ENCODE data around the gene ABHD17A.

The ABHD17A gene

GRCh38 chr19:1863638-1864479 is 21.4 kb downstream of the ABHD17A start:
- H3K9me3 ChIP-seq (ENCODE audit: insufficient read depth, low read depth, low read length): no peaks in the 10 kb centered on the region
- H2AK5ac ChIP-seq (ENCODE audit: low read length): no peak overlapping the region

GRCh38 chr19:1863328-1863637 is 22.0 kb downstream of the ABHD17A start, which contains the start of gene KLF16:
Gene KLF16 (minus strand): TSS chr19:1863579. CDS start chr19:1863497, 82 bp downstream.
- peak within 1 kb of the TSS; percentile 58 for H2BK5ac ChIP-seq (ENCODE audit: low read depth, low read length, poor library complexity)
- H3K79me2 ChIP-seq (ENCODE audit: control insufficient read depth, insufficient read depth, low read length, poor library complexity): peaks cover 9% of the 10 kb centered on the region
- H3K9me3 ChIP-seq (ENCODE audit: insufficient read depth, low read depth, low read length): no peaks in the 10 kb centered on the region
- no peak within 1 kb of the TSS for H2AK5ac ChIP-seq (ENCODE audit: low read length)
- peak within 1 kb of the TSS; percentile 54 for H3K27ac ChIP-seq (ENCODE audit: low read depth, low read length)
- peak within 1 kb of the TSS; percentile 79 for H4K12ac ChIP-seq (ENCODE audit: low read depth, low read length)
- H2BK120ac ChIP-seq (ENCODE audit: insufficient read depth, low read length, poor library complexity): peak within 1 kb of the TSS; percentile 62
- H3K4me2 ChIP-seq (ENCODE audit: low read length): peak within 1 kb of the TSS; percentile 94
- H3K18ac ChIP-seq (ENCODE audit: low read length): peak within 1 kb of the TSS; percentile 74
- H2AFZ ChIP-seq (ENCODE audit: insufficient read depth, low read length, poor library complexity): peak within 1 kb of the TSS; percentile 77
- peak within 1 kb of the TSS; percentile 77 for H4K8ac ChIP-seq (ENCODE audit: low read depth, low read length)
- peak within 1 kb of the TSS; percentile 84 for H3K4me3 ChIP-seq (ENCODE audit: low read depth, low read length)
- no CpG with 5 or more reads among the region's 63 CpGs for WGBS (ENCODE audit: extremely low coverage, insufficient coverage, insufficient read length)
- DNase-seq: no peak
- H3K36me3 ChIP-seq (ENCODE audit: control insufficient read depth in 1 of 2, insufficient read depth in 2 of 2, low read length in 2 of 2): no peaks in the 10 kb centered on the region
- H3K23ac ChIP-seq (ENCODE audit: low read length): no peak within 1 kb of the TSS
- H2BK12ac ChIP-seq (ENCODE audit: low read length): no peak within 1 kb of the TSS
- H3K14ac ChIP-seq (ENCODE audit: low read length): peak within 1 kb of the TSS; percentile 81
- peak within 1 kb of the TSS; percentile 59 for H3K4ac ChIP-seq (ENCODE audit: low read depth, low read length)
- H3K27me3 ChIP-seq (ENCODE audit: insufficient read depth, low read length): peaks cover 10% of the 10 kb centered on the region
- peak within 1 kb of the TSS; percentile 82 for H4K91ac ChIP-seq (ENCODE audit: low read depth, low read length)
- H3K79me1 ChIP-seq (ENCODE audit: low read length): peaks cover 12% of the 10 kb centered on the region
- H3K9ac ChIP-seq (ENCODE audit: low read length): peak within 1 kb of the TSS; percentile 54
- H3K4me1 ChIP-seq (ENCODE audit: control insufficient read depth in 1 of 2, insufficient read depth in 2 of 2, low read length in 2 of 2): peaks cover 18 to 23% of the 10 kb centered on the region in 2 experiments

More at GRCh38 chr19:1863638-1864479, 21.4 kb downstream of the ABHD17A start:
- H3K36me3 ChIP-seq (ENCODE audit: control insufficient read depth in 1 of 2, insufficient read depth in 2 of 2, low read length in 2 of 2): no peaks in the 10 kb centered on the region
- peak; percentile 79 to 92 for DNase-seq
- peak overlapping the region; percentile 9 for H3K4ac ChIP-seq (ENCODE audit: low read depth, low read length)
- peak overlapping the region; percentile 54 for H3K27ac ChIP-seq (ENCODE audit: low read depth, low read length)
- WGBS (ENCODE audit: extremely low coverage, insufficient coverage, insufficient read length): no CpG with 5 or more reads among the region's 115 CpGs
- H3K4me2 ChIP-seq (ENCODE audit: low read length): peak overlapping the region; percentile 94
- H3K23ac ChIP-seq (ENCODE audit: low read length): no peak overlapping the region
- peak overlapping the region; percentile 62 for H2BK120ac ChIP-seq (ENCODE audit: insufficient read depth, low read length, poor library complexity)
- peaks cover 10% of the 10 kb centered on the region for H3K27me3 ChIP-seq (ENCODE audit: insufficient read depth, low read length)
- H3K18ac ChIP-seq (ENCODE audit: low read length): peak overlapping the region; percentile 74
- peaks cover 12% of the 10 kb centered on the region for H3K79me1 ChIP-seq (ENCODE audit: low read length)
- H2AFZ ChIP-seq (ENCODE audit: insufficient read depth, low read length, poor library complexity): peak overlapping the region; percentile 77
- H3K9ac ChIP-seq (ENCODE audit: low read length): peak overlapping the region; percentile 54
- peaks cover 18 to 23% of the 10 kb centered on the region in 2 experiments for H3K4me1 ChIP-seq (ENCODE audit: control insufficient read depth in 1 of 2, insufficient read depth in 2 of 2, low read length in 2 of 2)
- peaks cover 9% of the 10 kb centered on the region for H3K79me2 ChIP-seq (ENCODE audit: control insufficient read depth, insufficient read depth, low read length, poor library complexity)
- H4K91ac ChIP-seq (ENCODE audit: low read depth, low read length): peak overlapping the region; percentile 68
- no peak overlapping the region for H2BK12ac ChIP-seq (ENCODE audit: low read length)
- no peak overlapping the region for H2BK5ac ChIP-seq (ENCODE audit: low read depth, low read length, poor library complexity)
- peak overlapping the region; percentile 77 for H4K8ac ChIP-seq (ENCODE audit: low read depth, low read length)
- peak overlapping the region; percentile 79 for H4K12ac ChIP-seq (ENCODE audit: low read depth, low read length)
- H3K4me3 ChIP-seq (ENCODE audit: low read depth, low read length): peak overlapping the region; percentile 84
- peak overlapping the region; percentile 14 for H3K14ac ChIP-seq (ENCODE audit: low read length)

- H3K79me2 ChIP-seq (ENCODE audit: control insufficient read depth, insufficient read depth, low read length, poor library complexity): peaks cover 9% of the 10 kb centered on the region
- peak overlapping the region; percentile 61 for H3K14ac ChIP-seq (ENCODE audit: low read length)
- H2BK120ac ChIP-seq (ENCODE audit: insufficient read depth, low read length, poor library complexity): no peak overlapping the region
- peak overlapping the region; percentile 63 for H3K18ac ChIP-seq (ENCODE audit: low read length)
- H3K23ac ChIP-seq (ENCODE audit: low read length): no peak overlapping the region
- H3K9me3 ChIP-seq (ENCODE audit: insufficient read depth, low read depth, low read length): no peaks in the 10 kb centered on the region
- H3K4me3 ChIP-seq (ENCODE audit: low read depth, low read length): peak overlapping the region; percentile 84
- peak overlapping the region; percentile 94 for H3K4me2 ChIP-seq (ENCODE audit: low read length)
- no CpG with 5 or more reads among the region's 109 CpGs for WGBS (ENCODE audit: extremely low coverage, insufficient coverage, insufficient read length)
- peak overlapping the region; percentile 82 for H4K91ac ChIP-seq (ENCODE audit: low read depth, low read length)
- H3K4ac ChIP-seq (ENCODE audit: low read depth, low read length): peak overlapping the region; percentile 59
- DNase-seq: peak in 1 of 2 donors; percentile 52
- no peak overlapping the region for H3K27ac ChIP-seq (ENCODE audit: low read depth, low read length)
- peaks cover 10% of the 10 kb centered on the region for H3K27me3 ChIP-seq (ENCODE audit: insufficient read depth, low read length)
- H2AFZ ChIP-seq (ENCODE audit: insufficient read depth, low read length, poor library complexity): no peak overlapping the region
- peak overlapping the region; percentile 36 for H3K9ac ChIP-seq (ENCODE audit: low read length)
- no peak overlapping the region for H2BK12ac ChIP-seq (ENCODE audit: low read length)
- no peak overlapping the region for H2AK5ac ChIP-seq (ENCODE audit: low read length)
- no peak overlapping the region for H2BK5ac ChIP-seq (ENCODE audit: low read depth, low read length, poor library complexity)
- peaks cover 12% of the 10 kb centered on the region for H3K79me1 ChIP-seq (ENCODE audit: low read length)
- H3K4me1 ChIP-seq (ENCODE audit: control insufficient read depth in 1 of 2, insufficient read depth in 2 of 2, low read length in 2 of 2): peaks cover 18 to 24% of the 10 kb centered on the region in 2 experiments
- H4K12ac ChIP-seq (ENCODE audit: low read depth, low read length): no peak overlapping the region
- peak overlapping the region; percentile 17 for H4K8ac ChIP-seq (ENCODE audit: low read depth, low read length)
- no peaks in the 10 kb centered on the region for H3K36me3 ChIP-seq (ENCODE audit: control insufficient read depth in 1 of 2, insufficient read depth in 2 of 2, low read length in 2 of 2)
Observed at GRCh38 chr19:1862424-1863327, 22.6 kb downstream of the ABHD17A start.

GRCh38 chr19:1862068-1862423 is 23.2 kb downstream of the ABHD17A start:
- H4K12ac ChIP-seq (ENCODE audit: low read depth, low read length): no peak overlapping the region
- H3K4me3 ChIP-seq (ENCODE audit: low read depth, low read length): peak overlapping the region; percentile 84
- H3K14ac ChIP-seq (ENCODE audit: low read length): no peak overlapping the region
- peak overlapping the region; percentile 17 for H3K4ac ChIP-seq (ENCODE audit: low read depth, low read length)
- peak overlapping the region; percentile 36 for H3K9ac ChIP-seq (ENCODE audit: low read length)
- H2AFZ ChIP-seq (ENCODE audit: insufficient read depth, low read length, poor library complexity): no peak overlapping the region
- H3K79me2 ChIP-seq (ENCODE audit: control insufficient read depth, insufficient read depth, low read length, poor library complexity): peaks cover 9% of the 10 kb centered on the region
- WGBS (ENCODE audit: extremely low coverage, insufficient coverage, insufficient read length): no CpG with 5 or more reads among the region's 21 CpGs
- H3K4me1 ChIP-seq (ENCODE audit: control insufficient read depth in 1 of 2, insufficient read depth in 2 of 2, low read length in 2 of 2): peaks cover 22 to 29% of the 10 kb centered on the region in 2 experiments
- no peak overlapping the region for H4K8ac ChIP-seq (ENCODE audit: low read depth, low read length)
- H3K4me2 ChIP-seq (ENCODE audit: low read length): peak overlapping the region; percentile 94
- no peak overlapping the region for H2BK12ac ChIP-seq (ENCODE audit: low read length)
- H3K18ac ChIP-seq (ENCODE audit: low read length): no peak overlapping the region
- H3K9me3 ChIP-seq (ENCODE audit: insufficient read depth, low read depth, low read length): no peaks in the 10 kb centered on the region
- no peaks in the 10 kb centered on the region for H3K36me3 ChIP-seq (ENCODE audit: control insufficient read depth in 1 of 2, insufficient read depth in 2 of 2, low read length in 2 of 2)
- no peak overlapping the region for H3K27ac ChIP-seq (ENCODE audit: low read depth, low read length)
- H2BK120ac ChIP-seq (ENCODE audit: insufficient read depth, low read length, poor library complexity): no peak overlapping the region
- H3K79me1 ChIP-seq (ENCODE audit: low read length): peaks cover 12% of the 10 kb centered on the region
- H3K23ac ChIP-seq (ENCODE audit: low read length): no peak overlapping the region
- peaks cover 10% of the 10 kb centered on the region for H3K27me3 ChIP-seq (ENCODE audit: insufficient read depth, low read length)
- H4K91ac ChIP-seq (ENCODE audit: low read depth, low read length): no peak overlapping the region
- H2AK5ac ChIP-seq (ENCODE audit: low read length): no peak overlapping the region
- no peak for DNase-seq
- H2BK5ac ChIP-seq (ENCODE audit: low read depth, low read length, poor library complexity): no peak overlapping the region
